ENCODE data around the gene PRKG1.

Gene PRKG1

DNA sequence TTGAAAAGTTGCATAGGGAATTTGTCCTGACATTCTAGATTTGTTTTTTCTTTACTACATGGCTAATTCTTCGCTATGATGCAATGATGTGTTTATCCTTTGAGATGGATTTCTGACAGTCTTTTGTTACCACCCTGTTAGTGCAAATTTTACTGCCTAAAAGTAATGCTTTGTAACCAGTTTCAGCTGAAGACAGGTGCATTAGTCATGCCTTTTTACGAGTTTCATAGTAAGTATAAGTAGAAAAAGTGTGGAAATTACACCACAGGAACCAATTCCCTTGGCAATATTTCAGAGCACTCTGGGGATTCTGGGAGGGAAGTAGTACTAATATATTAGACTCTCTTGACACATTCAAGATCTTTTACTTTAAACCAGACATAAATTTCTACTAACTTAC lies 982.0 kb downstream of the PRKG1 start:
- no peak for DNase-seq (ENCODE audit: low read depth in 2 of 2)

GRCh38 chr10:52059089-52059488 lies 984.8 kb downstream of the PRKG1 start:
- no peak for DNase-seq (ENCODE audit: low read depth in 2 of 2)

DNA sequence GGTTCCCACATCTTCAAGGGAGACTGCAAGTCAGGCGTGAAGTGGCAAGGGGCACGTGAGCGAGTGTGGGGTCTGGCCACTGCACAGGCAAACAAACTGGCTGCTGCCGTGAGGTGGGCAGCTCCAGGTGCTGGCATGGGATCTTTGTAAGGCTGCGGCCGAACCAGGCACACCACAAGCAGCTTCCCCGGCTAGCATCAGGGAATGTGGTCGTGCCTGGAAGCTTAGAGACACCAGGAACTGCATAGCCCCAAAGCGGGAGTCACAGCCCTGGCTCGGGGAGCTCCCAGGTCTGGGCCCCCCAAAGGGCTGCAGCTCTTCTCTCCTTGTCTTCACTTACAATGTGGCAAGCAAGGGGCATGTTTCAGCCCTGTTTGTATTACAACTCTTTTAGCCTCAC lies 988.9 kb downstream of the PRKG1 start:
- DNase-seq (ENCODE audit: low read depth in 2 of 2) = no peak

DNA sequence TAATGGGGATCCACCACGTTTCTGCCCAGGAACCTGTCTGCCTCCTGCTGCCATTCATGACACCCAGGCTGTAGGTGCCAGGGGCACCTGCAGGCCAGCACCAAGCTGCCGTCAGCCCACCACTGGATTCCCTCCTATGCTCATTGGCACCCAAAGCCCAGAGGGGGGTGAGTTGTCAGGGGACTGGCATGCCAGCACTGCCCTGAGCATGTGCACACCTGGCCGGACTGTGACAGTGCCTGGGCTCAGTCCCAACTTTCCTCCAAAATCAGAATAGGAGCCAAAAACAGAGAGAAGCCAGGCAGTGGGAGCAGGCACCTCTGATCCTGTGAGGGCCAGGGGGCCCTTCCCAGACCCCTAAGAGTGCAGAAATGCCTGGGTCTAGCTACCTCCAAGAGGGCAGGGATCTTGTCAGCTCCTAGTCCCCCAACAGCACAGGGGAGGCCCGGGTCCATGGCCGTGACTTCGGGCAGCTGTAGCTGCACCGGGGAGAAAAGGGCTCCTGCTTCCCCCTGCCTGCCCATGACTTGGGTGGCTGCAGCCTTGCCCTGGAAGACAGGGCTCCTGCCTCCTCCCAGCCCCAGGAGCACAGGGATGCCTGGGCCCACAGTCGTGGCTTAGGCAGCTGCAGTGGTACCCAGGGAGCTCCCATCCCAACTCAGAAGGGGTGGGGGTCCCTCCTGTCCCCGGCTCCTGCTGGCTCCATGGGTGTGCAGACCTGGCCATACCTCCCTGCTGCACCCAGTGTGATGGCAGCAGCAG lies 990.0 kb downstream of the PRKG1 start:
- no peak for DNase-seq (ENCODE audit: low read depth in 2 of 2)

- DNase-seq (ENCODE audit: low read depth in 2 of 2) = no peak
Measured at GRCh38 chr10:52066383-52066782, 992.1 kb downstream of the PRKG1 start.

DNA sequence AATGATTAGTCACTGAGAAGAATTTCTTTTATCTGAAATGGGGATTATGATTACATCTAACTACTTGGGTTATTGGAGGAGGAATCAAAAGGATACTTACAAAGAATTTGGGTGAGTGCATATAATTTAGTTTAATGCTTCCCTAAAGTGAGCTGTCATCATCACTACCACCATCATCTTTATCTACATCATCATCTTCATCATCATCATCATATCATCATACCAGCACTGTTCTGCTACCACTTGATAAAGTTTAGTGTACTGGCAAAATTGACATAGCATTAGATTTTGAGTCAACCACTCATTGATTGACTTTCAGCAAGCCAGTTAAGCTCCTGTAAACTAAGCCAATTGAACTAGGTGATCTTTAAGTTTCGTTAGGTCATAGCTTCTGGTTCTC lies 994.2 kb downstream of the PRKG1 start:
- DNase-seq (ENCODE audit: low read depth in 2 of 2) = no peak

- no peak for DNase-seq (ENCODE audit: low read depth in 2 of 2)
Measured at GRCh38 chr10:52071814-52072213, 997.5 kb downstream of the PRKG1 start.

GRCh38 chr10:52074505-52075026 lies 1000.3 kb downstream of the PRKG1 start:
- no peak for DNase-seq (ENCODE audit: low read depth in 2 of 2)

DNA sequence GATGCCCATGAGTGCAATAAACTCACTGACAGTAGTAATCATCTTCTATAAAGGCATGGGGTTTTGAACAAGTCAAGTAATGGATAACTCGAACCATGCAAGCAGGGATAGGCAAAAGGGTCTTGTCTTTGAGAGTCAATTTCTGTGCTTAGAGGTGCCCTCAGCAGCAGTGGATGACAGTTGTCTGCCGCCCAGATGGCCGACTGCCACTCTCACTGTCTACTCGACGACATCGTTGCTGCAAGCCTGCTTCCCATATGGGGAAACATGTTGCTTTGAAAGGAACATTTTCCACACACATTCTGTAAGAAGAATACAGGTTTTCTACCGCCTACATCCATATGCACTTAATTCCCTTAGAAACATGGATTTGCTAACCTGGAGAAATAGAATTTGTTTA lies 1003.5 kb downstream of the PRKG1 start:
- DNase-seq (ENCODE audit: low read depth in 2 of 2) = no peak

DNA sequence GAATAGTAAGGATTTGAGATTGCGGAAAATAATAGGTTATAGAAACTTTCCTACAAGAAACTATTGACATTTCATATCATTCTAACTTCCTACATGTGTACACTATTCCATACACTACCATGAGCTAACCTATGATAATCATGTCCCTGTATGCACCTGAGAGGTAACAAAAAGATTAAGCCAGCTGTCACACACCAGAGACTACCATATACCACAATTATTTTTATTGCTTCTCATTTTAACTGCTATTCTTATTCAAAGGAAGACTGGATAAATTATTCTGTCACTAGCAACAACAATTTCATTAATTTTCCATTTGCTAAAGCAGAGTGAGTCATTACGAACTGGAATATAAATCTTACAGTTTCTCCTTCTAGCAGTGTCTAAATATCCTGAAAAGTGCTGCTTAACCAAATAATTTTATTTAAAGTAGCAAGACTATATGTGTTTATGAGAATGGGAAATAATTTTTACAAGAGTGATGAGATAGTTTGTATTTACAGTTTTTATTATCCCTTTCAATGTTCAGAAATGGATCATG lies 1004.2 kb downstream of the PRKG1 start:
- no peak for DNase-seq (ENCODE audit: low read depth in 2 of 2)

- no peak for DNase-seq (ENCODE audit: low read depth in 2 of 2)
Measured at GRCh38 chr10:52082307-52082706, 1008.0 kb downstream of the PRKG1 start.

DNA sequence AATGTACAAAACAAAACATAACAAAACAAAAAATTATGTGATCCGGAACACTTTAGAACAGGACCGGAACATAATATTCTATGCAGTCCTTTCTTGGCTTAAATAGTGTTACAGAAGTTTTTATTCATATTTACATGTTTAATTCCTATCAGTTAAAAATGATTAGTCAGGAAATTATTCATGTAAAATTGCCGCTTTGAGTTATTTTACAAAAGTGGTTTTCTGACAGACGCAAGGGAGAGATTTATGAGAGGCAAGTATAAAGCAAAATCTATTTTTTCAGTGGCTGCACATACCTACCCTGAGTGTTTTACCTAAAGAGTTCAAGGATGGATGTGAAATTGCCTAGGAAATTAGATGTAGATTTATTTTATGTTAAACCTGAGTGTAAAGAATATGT lies 1009.1 kb downstream of the PRKG1 start:
- no peak for DNase-seq (ENCODE audit: low read depth in 2 of 2)

GRCh38 chr10:52092390-52092789 lies 1018.1 kb downstream of the PRKG1 start:
- DNase-seq (ENCODE audit: low read depth in 2 of 2) = no peak

DNA sequence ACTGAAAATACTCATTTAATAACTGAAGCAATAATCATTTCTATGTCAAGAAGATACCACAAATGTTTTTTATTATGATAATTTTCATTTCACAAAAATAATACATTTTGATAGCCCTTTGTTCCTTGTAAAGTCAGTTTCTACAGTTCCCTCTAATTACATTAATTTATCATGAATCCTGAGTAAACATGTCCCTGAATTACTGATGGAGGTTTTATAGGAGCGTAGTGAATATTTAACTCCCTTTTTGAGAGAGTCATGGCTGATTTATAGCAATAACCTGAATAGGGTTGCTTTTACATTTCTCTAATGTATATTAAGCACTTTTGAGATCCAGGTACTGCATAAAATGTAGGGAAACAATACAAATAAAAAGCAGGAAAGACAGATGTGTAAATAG lies 1023.8 kb downstream of the PRKG1 start:
- DNase-seq (ENCODE audit: low read depth in 2 of 2) = no peak

DNA sequence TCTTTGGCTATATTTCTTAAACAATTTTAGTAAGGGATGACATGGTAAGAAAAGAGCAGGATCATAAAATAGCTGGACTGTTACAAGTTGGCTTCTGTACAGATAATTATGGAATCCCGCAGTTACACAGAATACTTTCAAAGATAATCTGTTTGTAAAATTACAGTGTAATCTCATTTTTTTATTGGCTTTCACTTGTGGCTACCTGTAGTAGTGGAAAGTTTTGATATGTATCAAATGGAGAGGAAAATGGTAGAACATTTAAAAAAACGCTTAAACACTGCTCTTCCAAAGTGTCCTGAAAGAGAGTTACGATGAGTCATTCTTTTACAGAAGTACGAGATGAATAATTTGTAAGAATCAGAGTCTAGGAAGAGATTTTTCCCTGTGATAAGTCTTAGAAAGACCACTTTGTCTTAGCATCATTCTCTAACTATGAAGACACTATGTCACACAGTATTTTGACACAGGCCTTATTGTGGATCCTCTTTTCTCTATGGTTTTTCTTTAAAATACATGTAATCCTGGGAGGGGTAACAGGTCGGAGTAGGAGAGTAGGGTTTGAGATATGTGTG lies 1024.8 kb downstream of the PRKG1 start:
- no peak for DNase-seq (ENCODE audit: low read depth in 2 of 2)

DNA sequence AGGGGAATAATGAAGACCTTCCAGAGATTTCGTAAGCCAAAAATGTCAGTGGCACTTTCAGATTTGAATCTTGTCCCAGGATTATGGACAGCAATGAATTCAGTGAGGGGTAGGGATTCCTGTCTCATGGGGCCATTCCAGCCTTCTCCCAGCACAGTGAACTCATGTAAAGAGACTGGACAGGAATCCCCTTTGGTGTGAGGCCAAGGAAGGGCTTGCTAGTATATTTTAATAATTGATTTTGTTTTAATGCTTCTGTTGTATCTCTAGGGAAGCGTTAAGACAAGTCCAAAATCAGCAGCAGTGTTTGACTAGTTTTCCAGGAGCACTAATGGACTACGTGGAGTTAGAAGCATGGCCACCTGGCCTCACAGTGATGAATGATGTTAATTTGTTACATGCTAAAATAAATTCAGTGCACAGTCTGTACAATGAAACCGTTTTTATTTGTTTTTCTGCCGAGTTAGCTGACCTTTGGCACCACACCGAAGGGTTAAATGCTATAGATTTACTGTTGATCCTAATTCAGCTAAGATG lies 1025.8 kb downstream of the PRKG1 start:
- no peak for DNase-seq (ENCODE audit: low read depth in 2 of 2)

- DNase-seq (ENCODE audit: low read depth in 2 of 2) = no peak
Measured at GRCh38 chr10:52105301-52105700, 1031.0 kb downstream of the PRKG1 start.

GRCh38 chr10:52106011-52106410 lies 1031.7 kb downstream of the PRKG1 start:
- no peak for DNase-seq (ENCODE audit: low read depth in 2 of 2)

- DNase-seq (ENCODE audit: low read depth in 2 of 2) = no peak
Measured at GRCh38 chr10:52106899-52107298, 1032.6 kb downstream of the PRKG1 start.

- DNase-seq (ENCODE audit: low read depth in 2 of 2) = no peak
Measured at GRCh38 chr10:52108236-52108635, 1033.9 kb downstream of the PRKG1 start.

DNA sequence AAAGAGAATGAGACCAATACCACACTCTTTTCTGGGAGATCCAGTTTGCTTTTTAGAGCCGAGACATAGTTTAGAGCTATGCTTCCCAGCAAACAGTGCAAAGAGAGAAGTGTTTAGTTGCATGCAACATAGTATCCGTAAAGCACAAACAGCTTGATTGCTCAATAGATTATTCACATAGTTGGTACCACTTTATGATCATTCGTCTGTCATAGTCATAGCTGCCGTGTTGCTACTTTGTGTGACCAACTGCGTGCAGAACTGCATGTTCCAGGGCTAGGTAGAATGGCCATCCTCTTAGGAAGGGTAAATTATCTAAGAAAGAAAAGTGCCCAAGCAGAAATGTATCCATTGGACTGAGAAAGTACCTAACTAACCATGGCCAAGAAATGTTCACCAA lies 1036.3 kb downstream of the PRKG1 start:
- no peak for DNase-seq (ENCODE audit: low read depth in 2 of 2)

DNA sequence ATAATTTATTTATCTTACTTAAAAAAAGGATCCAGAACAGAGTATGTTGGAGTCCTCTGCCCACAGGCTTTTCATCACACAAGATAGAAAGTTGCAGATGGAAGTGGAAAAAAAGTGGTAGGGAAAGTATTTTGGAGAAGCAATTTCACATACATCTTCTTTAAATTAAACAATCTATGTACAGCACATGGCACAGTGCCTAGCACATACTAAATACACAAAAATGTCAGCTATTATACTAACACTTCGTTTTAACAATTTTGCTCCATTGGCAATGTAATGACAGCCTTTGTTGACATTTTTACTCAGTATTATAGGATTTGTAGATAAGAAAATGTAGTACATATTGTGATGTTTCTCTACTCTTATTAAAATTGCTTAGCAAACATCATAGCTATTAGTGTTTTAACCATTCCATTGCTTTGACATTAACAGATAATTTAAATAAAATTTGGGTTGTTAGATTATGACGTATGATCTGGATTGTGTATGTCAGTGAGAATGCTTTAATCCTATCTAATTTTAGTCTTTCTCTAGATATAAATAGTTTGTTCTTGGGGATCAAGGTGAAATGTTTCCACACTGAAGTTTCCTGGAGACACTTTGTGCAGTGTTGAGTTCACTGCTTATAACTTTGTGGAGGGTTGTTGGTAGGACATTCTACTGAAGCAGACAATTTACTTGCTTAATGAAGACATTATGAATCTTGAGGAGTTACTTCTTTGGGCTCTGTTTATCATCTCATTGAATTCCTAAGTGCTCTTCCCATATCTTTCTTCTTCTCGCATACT lies 1037.0 kb downstream of the PRKG1 start:
- DNase-seq (ENCODE audit: low read depth in 2 of 2) = no peak
